Astrocyte of the hippocampus (primary cell): ENCODE measurements around the gene MTG1.
"Not testable (repeated sequence)": the region's sequence is repeated elsewhere in the genome, so short reads cannot be mapped to it uniquely, and the experiment has no call there.

Source experiments
- DNase-seq: peaks from one replicate; pipeline ENCODE4 v3.0.0; 2011; ENCODE audit warnings: low read depth, low spot score

The MTG1 gene

DNA sequence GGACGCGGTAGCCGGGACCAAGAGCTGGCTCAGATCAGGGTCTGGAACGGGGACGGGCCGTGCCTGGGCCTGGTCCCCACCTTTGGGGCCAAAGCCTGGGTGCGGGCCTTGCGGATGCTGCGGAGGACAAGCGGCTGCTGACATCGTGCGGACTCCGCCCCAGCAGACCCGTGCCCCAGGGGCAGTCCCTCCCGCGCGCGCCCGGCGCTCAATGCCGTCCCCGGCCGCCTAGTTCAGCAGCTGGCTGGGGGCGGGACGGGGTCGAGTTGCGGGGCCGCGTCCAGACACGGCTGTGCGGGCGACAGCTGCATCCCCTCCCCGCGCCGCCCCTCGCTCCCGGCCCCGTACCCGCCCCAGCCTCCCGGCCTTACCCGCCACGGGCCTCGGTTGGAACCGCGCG, 30.1 kb downstream of the MTG1 start:
- not testable (repeated sequence) for DNase-seq

DNA sequence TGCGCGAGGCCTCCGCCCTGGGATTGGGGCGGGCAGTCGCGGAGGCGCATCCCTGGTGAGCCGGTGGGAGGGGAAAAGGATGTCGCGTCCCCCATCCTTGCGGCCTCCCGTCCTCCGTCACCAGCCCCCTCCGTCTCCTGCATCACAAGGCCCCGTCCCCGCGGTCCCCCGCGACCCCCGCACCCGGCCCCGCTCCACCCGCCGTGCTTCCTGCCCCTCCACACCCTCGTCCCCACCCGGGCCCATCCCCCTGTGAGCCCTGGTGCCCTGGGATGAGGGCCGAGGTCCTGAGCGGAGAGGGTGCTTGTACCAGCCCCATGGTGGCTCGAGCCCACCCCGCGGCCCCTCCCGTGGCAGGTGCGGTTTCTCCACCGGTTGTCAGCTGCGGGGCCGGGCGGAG, 30.6 kb downstream of the MTG1 start, which contains the start of gene SPRN:
Gene SPRN, minus strand, starts transcription at position 25 of the 400 bp plus-strand sequence. CDS start 944 bp downstream, outside the sequence.
- DNase-seq, result not testable (repeated sequence)

DNA sequence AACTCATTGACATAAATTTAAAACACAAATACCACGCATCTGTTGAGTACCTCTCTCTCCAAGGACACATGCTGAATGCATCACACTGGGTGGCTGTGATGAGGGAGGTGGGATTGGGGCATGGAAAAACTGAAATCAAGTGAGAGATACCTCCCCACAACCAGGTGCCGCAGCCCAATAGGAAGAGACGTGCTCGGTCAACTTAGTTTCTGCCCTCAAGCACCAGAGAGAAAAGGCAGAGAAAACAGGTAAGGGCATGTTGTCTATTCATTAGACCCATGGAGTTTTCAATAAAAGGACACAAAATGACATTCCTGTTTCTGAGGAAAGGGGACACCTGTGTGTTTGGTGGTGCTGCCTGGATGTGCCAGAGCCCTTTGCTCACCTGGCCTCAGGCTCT, 35.6 kb downstream of the MTG1 start:
- not testable (repeated sequence) for DNase-seq

DNA sequence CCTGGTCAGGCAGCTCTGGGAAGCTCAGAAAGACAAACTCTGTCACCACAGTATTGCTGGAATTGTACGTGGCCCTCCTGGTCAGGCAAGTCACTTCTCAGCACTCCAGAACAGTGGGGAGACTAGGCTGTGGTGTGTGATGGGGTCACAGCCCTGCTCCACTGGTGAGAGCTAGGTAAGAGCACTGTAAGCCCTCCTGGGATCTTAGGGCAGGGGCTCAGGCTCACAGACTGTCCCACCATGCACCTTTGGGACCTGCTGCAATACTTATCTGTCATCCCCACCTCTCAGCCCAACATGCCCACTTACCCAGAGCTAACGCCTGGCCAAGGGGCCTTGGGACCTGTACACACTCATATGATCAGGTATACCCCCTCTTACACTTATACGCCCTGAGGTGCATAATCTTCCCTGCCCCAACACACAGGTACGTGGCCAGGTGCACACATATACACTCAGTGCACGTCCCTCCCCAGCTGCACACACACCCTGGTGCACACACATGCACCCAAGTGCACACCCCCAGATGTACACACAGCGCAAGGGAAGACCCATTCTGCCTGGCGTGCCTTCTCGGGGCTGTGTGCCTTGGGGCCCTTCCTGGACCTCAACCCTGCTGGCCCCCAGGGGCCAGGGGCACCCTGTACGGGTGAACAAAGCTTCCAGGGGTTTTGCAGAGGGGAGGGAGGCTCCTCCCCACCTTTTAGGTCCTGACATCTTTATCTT, 38.1 kb downstream of the MTG1 start:
- not testable (repeated sequence) for DNase-seq

DNA sequence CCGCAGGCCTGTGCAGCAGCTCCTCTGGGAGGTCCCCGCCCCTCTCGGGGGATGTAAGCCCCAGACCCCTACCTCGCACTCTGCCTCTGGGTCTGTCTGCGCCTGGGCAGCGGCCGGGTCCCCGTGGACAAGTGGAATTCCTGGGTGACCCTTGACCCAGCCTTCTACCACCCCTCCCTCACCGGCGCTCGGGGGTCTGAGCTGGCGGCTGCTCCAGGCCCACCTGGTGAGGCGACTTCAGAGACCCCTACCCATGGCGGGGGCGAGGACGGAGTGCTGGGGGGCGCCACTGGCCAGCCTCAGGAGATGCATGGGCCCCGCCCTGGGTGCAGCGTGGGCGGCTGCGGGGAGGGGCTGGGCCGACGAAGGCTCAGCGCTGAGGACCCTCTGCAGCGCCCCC, 38.8 kb downstream of the MTG1 start:
- not testable (repeated sequence) for DNase-seq

DNA sequence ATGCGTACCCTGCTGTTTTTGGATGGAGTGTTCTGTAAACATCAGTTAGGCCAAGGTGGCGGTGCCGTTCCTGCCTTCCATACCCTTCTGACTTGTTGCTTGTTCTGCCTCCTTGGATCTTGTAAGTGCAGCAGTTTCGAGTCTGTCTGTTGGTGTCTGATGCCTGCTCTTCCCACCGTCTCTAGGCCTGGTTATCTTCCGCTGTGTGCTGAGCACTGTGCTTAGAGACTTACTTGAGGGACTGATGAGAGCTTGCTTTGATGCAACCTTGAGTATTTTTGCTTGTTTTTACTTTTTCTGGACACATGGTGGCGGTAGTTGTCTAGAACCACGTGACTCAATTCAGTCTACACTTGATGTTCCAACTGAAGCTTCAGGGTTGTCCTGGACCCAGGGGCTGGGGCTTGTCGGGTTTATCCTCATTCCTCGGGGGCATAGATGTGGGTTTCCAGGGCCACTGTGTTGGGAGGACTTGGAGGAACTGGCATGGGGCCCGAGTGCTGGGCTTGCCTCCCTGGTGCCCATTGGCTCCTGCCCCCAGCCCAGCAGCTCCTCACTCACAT, 44.8 kb downstream of the MTG1 start:
- no peak for DNase-seq

DNA sequence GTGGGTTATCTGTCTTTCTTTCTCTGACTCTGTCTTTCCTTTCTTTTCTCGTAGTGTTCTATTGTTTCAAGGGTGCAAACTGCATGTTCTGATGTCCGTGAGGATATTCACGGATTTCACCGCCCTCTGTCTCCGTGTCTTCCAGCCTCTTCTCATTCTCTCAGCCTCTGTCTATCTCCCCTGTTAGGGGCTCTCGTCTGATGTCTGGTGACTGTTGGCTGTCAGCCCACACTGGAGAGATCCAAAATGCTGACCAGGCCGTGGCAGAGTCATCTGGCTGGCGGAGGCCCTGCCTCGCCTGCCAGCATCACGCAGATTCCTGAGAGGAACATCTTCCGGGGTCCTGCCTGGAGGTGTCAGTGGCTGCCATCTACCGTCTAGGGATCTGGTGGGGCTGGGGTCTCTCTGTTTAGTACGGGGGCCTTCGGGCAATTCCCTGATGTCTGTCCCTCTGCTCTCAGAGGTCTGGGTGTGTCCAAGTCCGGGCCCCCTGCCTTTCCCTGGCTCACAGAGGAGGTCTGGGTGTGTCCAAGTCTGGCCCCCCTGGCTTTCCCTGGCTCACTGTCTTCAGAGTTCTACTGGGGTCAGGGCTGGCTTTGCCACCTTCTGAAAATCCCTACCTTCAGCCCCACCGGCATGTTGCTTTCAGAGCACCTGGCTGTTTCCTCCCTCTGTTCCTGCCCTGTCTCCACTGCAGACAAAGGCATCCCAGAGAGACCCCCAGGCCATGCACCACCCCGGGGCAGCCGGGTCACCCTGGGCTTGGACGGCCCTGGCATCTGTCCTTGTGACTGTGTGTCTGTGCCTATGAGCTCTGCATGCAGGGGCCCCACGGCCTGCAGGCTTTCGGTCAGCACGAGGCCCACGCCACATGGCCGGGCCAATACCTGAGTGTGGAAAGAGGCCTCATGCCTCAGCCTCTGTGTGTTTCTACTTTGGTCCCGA, 45.8 kb downstream of the MTG1 start:
- no peak for DNase-seq

DNA sequence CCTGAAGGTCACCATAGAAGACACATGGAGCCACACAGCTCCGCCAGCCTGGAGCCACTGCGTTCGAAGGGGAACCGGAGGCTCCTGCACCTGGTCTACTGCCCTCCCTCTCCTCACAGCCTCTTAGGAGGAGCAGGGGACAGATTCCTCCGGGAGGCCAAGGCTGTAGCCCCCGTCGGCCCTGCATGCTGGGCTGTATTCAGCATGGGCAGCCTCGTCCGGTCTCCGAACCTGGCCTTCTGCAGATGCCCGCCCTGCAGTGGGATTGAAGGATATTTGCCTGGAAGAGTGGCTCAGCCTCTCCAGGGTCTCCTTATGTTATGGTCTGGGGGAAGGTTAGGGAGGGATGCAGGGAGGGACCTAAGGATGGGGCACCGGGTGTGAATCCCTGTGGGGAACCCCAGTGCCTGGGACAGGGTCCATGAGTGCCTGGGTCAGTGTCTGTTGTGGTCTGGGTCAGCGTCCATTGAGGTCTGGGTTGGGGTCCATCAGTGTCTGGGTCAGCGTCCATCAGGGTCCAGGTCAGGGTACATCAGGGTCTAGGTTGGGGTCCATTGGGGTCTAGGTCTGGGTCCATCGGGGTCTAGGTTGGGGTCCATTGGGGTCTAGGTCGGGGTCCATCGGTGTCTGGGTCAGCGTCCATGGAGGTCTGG, 46.8 kb downstream of the MTG1 start:
- no peak for DNase-seq

DNA sequence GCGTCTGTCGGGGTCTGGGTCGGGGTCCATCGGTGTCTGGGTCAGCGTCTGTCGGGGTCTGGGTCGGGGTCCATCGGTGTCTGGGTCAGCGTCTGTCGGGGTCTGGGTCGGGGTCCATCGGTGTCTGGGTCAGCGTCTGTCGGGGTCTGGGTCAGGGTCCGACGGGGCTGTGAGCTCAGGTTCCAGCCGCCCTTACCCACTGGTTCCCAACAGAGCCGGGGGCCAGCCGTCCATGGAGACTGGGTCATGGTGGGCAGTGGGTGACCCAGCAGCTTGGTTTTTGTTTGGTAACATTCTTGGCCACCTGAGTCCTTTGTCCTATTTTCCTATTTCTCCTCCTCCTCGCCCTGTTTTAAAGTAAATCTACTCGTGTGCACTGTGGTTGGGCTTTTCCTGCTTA, 47.4 kb downstream of the MTG1 start:
- not testable (repeated sequence) for DNase-seq

DNA sequence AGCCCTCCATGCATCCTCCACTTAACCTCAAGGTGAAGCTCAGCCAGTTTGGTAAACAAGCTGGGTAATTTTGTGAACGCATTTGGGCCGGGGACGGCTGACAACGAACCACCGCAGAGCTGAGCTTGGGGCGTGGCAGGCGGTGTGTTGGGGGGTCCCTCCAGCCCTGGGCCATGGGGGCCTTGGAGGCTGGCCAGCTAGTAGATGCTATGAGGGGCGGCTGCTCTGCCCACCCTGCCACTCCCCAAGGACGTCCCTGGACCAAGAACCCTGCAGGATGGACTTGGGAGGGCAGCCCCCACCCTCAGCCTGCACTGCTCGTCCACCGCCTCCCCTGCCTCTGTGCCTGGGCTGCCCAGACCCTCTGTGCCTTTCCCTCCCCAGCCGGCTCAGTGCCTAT, 47.8 kb downstream of the MTG1 start:
- no peak for DNase-seq

DNA sequence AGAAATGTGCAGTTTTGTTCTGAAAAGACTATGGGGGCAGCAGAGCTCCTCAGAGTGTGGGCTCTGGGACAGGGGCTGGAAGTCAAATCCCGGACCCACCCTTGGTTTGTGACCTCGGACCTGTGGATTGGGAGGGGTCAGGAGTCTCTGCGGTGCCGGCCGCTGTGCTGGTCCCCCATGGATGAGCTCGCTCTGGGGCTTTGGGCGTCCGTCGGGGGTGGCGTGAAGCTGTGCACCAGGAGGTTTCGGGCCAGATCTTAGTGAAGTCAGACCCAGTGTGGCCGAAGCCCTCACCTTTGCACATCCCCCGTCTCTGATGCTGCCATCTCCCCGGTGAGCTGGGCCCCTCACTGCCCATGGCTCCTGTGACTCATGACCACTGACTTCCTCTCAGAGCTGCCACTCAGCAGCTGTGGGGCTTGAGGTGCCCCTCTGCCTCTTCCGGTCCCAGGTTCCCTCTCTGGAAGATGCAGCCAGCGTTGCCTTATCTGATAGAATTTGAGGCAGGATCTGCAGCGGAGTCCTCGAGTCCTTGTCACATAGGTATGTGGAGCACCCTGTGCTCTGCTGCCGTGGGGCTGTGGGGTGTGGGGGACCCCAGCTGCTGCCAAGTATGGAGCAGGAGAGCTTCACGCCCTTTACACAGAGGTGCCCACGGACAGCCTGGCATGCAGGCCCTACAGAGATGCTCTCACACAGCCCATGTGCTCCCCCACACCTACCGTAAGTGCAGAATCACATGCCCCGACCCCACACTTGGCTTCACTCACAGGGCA, 48.4 kb downstream of the MTG1 start:
- no peak for DNase-seq

DNA sequence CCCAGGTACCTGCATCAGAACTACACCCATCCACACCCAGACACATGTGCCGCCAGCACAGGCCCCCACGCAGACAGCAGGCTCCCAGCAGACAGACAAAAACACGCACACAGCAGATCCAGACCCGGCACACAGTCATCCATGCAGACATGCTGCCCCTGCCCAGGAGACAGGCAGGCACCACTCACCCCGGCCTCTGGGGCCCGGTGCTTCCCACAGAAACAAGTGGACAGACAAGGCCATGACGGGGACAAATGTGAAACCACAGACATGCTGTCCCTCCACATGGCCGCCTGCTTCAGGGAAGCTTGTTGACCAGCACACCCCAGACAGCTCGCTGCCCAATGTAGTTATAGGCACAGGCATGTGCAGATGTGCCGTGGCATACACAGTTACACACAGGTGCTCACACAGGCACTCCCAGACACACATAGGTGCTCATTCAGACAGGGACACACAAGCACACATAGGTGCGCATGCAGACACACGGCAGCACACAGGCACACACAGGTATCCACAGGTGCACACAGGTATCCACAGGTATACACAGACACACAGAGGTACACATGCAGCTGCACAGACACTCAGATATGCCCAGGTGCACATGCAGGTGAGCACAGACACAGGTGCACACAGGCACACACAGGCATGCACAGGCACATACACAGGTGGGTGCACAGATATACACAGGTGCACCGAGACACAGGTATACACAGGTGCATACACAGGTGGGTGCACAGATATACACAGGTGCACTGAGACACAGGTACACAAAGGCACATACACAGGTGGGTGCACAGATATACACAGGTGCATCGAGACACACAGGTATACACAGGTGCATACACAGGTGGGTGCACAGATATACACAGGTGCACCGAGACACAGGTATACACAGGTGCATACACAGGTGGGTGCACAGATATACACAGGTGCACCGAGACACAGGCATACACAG, 49.3 kb downstream of the MTG1 start:
- DNase-seq, result no peak

DNA sequence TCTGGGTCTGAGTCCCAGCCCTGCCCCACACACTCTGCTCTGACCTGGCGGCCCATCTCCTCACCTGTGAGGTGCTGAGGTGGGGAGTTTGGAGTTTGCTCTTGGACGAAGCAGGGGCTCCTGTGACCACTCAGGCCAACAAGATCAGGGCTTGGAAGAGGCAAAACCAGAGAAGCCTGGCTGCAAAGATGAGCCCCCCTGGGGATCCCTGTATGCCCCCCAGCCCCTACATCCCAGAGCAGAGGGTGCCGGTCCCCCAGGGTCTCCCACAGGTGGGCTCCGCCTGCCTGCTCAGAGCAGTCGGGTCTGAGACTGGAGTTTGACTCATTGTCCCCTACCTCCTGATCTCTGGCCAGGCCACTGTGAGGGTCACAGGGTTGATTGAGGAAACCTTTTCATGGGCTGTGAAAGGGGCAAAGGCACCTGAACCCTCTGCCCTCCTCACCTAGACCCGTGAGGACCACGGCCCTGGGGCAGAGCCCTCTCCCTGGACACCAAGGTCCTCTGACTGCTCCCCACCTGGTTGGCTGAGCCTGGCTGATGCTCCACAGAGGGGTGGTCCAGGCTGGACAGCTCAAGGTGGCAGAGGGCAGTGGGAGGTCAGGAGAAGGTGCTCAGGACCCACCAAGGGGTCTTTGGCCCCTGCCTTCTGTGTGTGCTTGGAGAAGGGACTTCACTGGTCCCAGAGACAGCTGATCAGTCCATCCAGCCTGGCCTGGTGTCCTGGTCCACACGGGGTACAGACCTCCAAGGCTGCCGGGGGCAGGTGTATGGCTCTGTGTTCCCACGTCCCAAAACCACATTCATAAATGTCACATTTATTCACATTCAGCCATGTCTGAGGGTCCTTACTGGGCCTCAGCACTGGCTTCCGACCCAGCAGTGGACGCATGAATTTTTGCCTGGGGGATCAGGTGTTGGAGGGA, 50.6 kb downstream of the MTG1 start:
- DNase-seq, result no peak

DNA sequence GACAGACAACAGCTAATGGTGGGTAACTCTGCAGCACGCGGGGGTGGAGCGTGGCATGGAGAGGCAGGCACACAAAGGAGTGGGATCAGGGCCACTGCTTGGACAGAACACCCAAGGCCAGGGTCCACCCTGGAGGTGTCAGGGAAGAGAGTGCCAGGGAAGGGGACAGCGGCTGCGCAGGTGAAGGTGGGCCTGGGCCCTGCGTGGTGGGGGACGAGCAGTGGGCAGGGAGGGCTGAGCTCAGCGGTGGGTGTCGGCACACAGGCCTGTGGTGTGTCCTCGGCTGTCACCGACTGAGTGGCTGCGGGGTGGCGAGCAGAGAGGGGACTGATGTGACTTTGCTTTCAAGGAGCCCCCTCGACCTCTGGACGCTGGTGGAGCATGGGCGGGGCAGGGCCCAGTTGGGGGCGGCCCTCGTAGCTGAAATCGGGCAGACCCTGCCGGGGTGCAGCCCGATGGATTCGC, 51.3 kb downstream of the MTG1 start:
- no peak for DNase-seq

DNA sequence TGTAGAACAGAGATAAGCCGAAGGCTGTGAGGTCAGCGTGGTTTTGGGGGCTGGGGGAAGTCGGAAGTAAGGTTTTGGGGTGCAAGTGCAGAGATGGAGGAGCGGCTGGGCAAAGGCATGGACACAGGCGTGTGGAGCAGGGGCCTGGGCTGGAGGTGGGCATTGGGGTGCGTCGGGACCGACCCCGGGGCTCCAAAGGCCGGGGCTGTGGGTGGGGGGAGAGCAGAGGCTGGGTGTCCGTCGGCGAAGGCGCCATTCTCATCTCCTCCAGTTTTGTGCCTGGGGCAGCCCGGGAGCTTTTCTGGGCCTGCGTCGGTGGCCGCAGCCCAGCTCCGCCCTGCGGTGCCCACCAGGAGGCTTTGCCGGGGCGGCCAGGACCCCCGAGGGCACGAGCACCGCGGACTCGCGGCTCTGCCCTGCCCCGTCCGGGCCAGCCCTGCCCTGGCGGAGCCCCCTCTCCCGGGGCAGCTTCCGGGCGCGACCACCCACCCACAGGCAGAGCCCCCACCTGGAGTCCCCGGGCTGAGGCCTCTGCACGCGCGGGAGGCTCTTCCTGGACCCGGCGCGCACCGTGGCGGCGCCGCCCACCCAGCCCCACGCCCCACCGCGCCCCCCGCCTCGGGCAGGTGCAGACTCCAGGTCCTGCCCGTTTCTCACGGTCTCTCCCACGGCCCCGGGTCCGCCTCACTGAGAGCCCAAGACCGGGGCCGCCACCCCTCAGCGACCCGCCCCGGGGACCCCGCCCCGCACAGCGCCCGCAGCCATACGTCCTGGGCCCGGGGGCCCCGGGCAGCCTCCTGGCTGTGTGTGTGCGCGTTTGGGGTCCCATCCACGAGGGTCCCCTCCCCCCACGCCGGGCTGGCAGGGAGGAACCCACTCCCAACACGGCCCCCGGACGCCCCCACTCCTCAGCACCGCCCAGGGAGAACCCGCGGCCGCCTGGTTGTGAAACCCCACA, 52.1 kb downstream of the MTG1 start:
- DNase-seq, result no peak

DNA sequence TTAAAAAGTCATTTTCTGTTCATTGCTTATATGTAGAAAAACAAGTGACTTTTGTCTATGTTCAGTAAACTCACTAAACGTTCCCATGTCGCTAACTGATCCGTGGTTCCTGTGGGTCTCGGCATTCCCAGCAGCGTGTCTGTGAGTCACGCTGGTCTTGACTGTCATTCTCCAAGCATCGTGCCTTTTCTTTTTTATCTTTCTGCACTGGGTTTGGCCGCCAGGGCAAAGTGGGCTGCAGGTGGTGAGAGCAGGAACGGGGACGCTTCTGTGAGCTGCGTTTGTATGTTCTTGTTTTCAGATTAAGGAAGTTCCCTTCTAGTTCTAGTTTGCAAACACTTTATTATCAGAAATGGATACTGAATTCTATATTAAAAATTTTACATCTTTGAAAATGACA, 53.0 kb downstream of the MTG1 start:
- no peak for DNase-seq

DNA sequence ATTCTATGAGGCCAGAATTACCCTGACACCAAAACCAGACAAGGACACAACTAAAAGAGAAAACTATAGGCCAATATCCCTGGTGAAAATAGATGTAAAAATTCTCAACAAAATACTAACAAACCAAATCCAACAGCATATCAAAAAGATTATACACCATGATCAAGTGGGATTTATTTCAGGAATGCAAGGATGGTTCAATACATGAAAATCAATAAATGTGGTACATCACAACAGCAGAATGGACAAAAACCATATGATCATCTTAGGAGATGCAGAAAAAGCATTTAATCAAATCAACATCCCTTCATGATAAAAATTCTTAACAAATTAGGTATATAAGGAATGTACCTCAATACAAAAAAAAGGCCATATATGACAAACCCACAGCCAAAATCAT, 54.2 kb downstream of the MTG1 start:
- DNase-seq, result no peak

DNA sequence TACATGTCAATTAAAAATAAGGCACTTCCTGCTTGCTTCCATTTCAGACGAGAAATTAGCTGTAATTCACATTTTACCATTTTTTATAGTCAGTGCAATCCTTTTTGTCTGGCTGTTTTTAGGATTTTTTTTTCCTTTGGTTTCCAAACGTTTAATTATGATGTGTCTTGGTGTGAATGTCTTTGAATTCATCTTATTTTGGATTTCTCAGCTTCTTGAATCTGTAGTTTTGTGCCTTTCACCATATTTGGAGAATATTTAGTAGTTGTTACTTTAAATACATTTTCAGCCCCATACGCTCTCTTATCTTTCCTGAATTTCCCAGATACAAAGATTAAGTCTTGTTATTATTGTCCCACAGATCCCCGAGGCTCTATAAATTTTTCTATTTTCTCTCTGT, 57.4 kb downstream of the MTG1 start:
- no peak for DNase-seq
